ENCODE measurements around the gene REN. TPM values are rescaled to one million over a fixed set of nuclear protein-coding genes. Genes with fewer than 3 reads are reported as not detected.

REN gene
- total and polyA plus RNA-seq, 4 donors, result 0.23 to 0.75 (median 0.29) TPM

- peaks cover 0 to 6% (median 0%) of the 10 kb centered on the region in 4 donors for H3K9me3 ChIP-seq (ENCODE audit: control insufficient read depth in 4 of 4, insufficient read depth in 3 of 4, low read length in 3 of 4)
- peaks cover 0 to 20% (median 5%) of the 10 kb centered on the region in 5 donors for H3K4me1 ChIP-seq (ENCODE audit: control insufficient read depth in 5 of 5, insufficient read depth in 5 of 5, low read length in 5 of 5)
- peaks cover 0 to 22% (median 19%) of the 10 kb centered on the region in 3 donors for H3K27me3 ChIP-seq (ENCODE audit: control insufficient read depth in 3 of 3, insufficient read depth in 3 of 3, low read length in 2 of 3)
- no peaks in the 10 kb centered on the region for H3K36me3 ChIP-seq (ENCODE audit: control insufficient read depth in 4 of 4, insufficient read depth in 4 of 4, low read length in 4 of 4)
- H3K27ac ChIP-seq (ENCODE audit: low read depth in 1 of 2, low read length in 1 of 2), result no peak overlapping the region
- DNase-seq, result no peak
- no peak for ATAC-seq (ENCODE audit: insufficient read depth, low FRiP score)
- no peak overlapping the region for H3K4me3 ChIP-seq
- no peak for TF ChIP-seq CTCF (IDR thresholded peaks at IDR 0.05; ENCODE audit: control extremely low read depth, extremely low read depth)
- WGBS, 2 donors, result 84 to 94% methylated on average over 7 of the region's 7 CpGs
- H3K9ac ChIP-seq (ENCODE audit: insufficient read depth in 1 of 2, low read length in 2 of 2), result no peak overlapping the region
Observed at GRCh38 chr1:204191456-204191855, 25.3 kb upstream of the REN start.

- no peak overlapping the region for H3K4me3 ChIP-seq
- no peaks in the 10 kb centered on the region for H3K36me3 ChIP-seq (ENCODE audit: control insufficient read depth in 4 of 4, insufficient read depth in 4 of 4, low read length in 4 of 4)
- 11 to 16% methylated on average over 42 to 44 of the region's 44 CpGs for WGBS, 2 donors
- H3K9ac ChIP-seq (ENCODE audit: insufficient read depth in 1 of 2, low read length in 2 of 2), result no peak overlapping the region
- no peak for TF ChIP-seq CTCF (IDR thresholded peaks at IDR 0.05; ENCODE audit: control extremely low read depth, extremely low read depth)
- ATAC-seq (ENCODE audit: insufficient read depth, low FRiP score), result no peak
- DNase-seq, result peak; percentile 41 to 87 (median 63)
- H3K4me1 ChIP-seq (ENCODE audit: control insufficient read depth in 5 of 5, insufficient read depth in 5 of 5, low read length in 5 of 5), result peaks cover 0 to 18% (median 5%) of the 10 kb centered on the region in 5 donors
- peaks cover 0 to 5% (median 0%) of the 10 kb centered on the region in 4 donors for H3K9me3 ChIP-seq (ENCODE audit: control insufficient read depth in 4 of 4, insufficient read depth in 3 of 4, low read length in 3 of 4)
- peaks cover 0 to 22% (median 18%) of the 10 kb centered on the region in 3 donors for H3K27me3 ChIP-seq (ENCODE audit: control insufficient read depth in 3 of 3, insufficient read depth in 3 of 3, low read length in 2 of 3)
- H3K27ac ChIP-seq (ENCODE audit: low read depth in 1 of 2, low read length in 1 of 2), result no peak overlapping the region
Observed at GRCh38 chr1:204190212-204191211, 24.4 kb upstream of the REN start.

GRCh38 chr1:204188959-204189639 lies 23.0 kb upstream of the REN start:
- WGBS, 2 donors, result 68 to 70% methylated on average over 11 of the region's 11 CpGs
- DNase-seq (no peak), ATAC-seq (ENCODE audit: insufficient read depth, low FRiP score) (no peak)
- Histone ChIP-seq H3K9me3 (ENCODE audit: control insufficient read depth in 4 of 4, insufficient read depth in 3 of 4, low read length in 3 of 4) (no peaks in the 10 kb centered on the region), H3K27me3 (ENCODE audit: control insufficient read depth in 3 of 3, insufficient read depth in 3 of 3, low read length in 2 of 3) (peaks cover 0 to 22% (median 11%) of the 10 kb centered on the region in 3 donors), H3K4me1 (ENCODE audit: control insufficient read depth in 5 of 5, insufficient read depth in 5 of 5, low read length in 5 of 5) (peaks cover 0 to 6% (median 5%) of the 10 kb centered on the region in 5 donors), H3K4me3 (no peak overlapping the region), H3K9ac (ENCODE audit: insufficient read depth in 1 of 2, low read length in 2 of 2) (no peak overlapping the region), H3K36me3 (ENCODE audit: control insufficient read depth in 4 of 4, insufficient read depth in 4 of 4, low read length in 4 of 4) (no peaks in the 10 kb centered on the region), H3K27ac (ENCODE audit: low read depth in 1 of 2, low read length in 1 of 2) (no peak overlapping the region)
- TF ChIP-seq CTCF (IDR thresholded peaks at IDR 0.05; ENCODE audit: control extremely low read depth, extremely low read depth), result no peak
